Lower leg skin (tissue), 4 donors: ENCODE results near the gene SLC15A3. TPM values are rescaled to one million over a fixed set of nuclear protein-coding genes. Genes with fewer than 3 reads are reported as not detected.

Experiments used
- DNase-seq, 2 donors: peaks; one replicate each; pipeline ENCODE4 v3.0.0-alpha.2; 2019; ENCODE audit warnings: low spot score in 2 of 2
- H3K4me3 ChIP-seq: fragments of 200-600 bp; sonication (generic); 2 replicates; pipeline ENCODE4 v1.5.1; 2017; ENCODE audit warnings: mild to moderate bottlenecking, low read depth; ENCODE audit not compliant: poor library complexity, severe bottlenecking
- POLR2A ChIP-seq, 2 donors: fragments of 450-650 bp; IDR thresholded peaks; one replicate each; pipeline ENCODE4 v1.6.1; 2016 to 2017; ENCODE audit warnings: antibody characterized with exemption in 2 of 2, mild to moderate bottlenecking in 1 of 2, moderate library complexity in 1 of 2
- WGBS, 2 donors: methylation state at CpG; one replicate each; pipeline ENCODE4 v1.1.5; 2018; 5-methylcytosine and 5-hydroxymethylcytosine counted together
- intact Hi-C: fragments of 100-400 bp; cut with DNase I; formaldehyde crosslinking; loops from one replicate; pipeline ENCODE4 v1.15.0; 2023; ENCODE audit warnings: low total_unique reads
- total RNA-seq, 4 donors: library from RNA; depleted of rRNA; stranded (reverse); fragments of >200 nt; gene quantifications; one replicate each; pipeline ENCODE4 v1.1.0, GENCODE V29; 2016
- TF ChIP-seq, protein P1 (sequence below), 3 donors: fragments of 450-650 bp; IDR thresholded peaks; one replicate each; pipeline ENCODE4 v1.5.1; 2016; ENCODE audit warnings: antibody characterized with exemption in 3 of 3, mild to moderate bottlenecking in 3 of 3, moderate library complexity in 2 of 3

The SLC15A3 gene
- total RNA-seq, 4 donors from 2014 or later: 4.4 to 7.4 (median 5.4) TPM

- intact Hi-C loops: no loop called here
- WGBS, 2 donors: 85 to 90% methylated on average over 5 to 6 of the region's 6 CpGs
- DNase-seq: no peak
- TF ChIP-seq, protein P1, sequence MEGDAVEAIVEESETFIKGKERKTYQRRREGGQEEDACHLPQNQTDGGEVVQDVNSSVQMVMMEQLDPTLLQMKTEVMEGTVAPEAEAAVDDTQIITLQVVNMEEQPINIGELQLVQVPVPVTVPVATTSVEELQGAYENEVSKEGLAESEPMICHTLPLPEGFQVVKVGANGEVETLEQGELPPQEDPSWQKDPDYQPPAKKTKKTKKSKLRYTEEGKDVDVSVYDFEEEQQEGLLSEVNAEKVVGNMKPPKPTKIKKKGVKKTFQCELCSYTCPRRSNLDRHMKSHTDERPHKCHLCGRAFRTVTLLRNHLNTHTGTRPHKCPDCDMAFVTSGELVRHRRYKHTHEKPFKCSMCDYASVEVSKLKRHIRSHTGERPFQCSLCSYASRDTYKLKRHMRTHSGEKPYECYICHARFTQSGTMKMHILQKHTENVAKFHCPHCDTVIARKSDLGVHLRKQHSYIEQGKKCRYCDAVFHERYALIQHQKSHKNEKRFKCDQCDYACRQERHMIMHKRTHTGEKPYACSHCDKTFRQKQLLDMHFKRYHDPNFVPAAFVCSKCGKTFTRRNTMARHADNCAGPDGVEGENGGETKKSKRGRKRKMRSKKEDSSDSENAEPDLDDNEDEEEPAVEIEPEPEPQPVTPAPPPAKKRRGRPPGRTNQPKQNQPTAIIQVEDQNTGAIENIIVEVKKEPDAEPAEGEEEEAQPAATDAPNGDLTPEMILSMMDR (IDR thresholded peaks at IDR 0.05): no peak
- no peak for TF ChIP-seq POLR2A (IDR thresholded peaks at IDR 0.05)
- no peak overlapping the region for H3K4me3 ChIP-seq
Observed at GRCh38 chr11:60922906-60923305, 29.1 kb downstream of the SLC15A3 start.

DNA sequence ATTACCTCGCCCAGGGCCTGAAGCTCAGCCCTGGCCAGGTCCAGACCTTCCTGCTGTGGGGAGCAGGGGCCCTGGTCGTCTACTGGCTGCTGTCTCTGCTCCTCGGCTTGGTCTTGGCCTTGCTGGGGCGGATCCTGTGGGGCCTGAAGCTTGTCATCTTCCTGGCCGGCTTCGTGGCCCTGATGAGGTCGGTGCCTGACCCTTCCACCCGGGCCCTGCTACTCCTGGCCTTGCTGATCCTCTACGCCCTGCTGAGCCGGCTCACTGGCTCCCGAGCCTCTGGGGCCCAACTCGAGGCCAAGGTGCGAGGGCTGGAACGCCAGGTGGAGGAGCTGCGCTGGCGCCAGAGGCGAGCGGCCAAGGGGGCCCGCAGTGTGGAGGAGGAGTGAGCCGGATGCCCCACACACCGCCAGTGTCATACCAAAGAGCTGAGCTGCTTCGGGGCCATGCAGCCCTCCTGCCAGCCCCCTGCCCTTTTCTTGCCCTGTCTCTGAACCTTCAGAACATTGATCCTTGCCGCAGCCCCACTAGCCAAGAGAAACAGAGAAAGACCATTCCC lies 30.1 kb downstream of the SLC15A3 start:
- 87 to 92% methylated on average over 9 to 23 of the region's 23 CpGs for whole genome bisulfite sequencing, 2 donors
- no peak for DNase-seq
- no peak for TF ChIP-seq POLR2A (IDR thresholded peaks at IDR 0.05)
- TF ChIP-seq, protein P1 (IDR thresholded peaks at IDR 0.05): no peak
- intact Hi-C loops: no loop called here
- H3K4me3 ChIP-seq: no peak overlapping the region

- intact Hi-C loops: no loop called here
Observed at GRCh38 chr11:60921259-60921658, 30.7 kb downstream of the SLC15A3 start.

DNA sequence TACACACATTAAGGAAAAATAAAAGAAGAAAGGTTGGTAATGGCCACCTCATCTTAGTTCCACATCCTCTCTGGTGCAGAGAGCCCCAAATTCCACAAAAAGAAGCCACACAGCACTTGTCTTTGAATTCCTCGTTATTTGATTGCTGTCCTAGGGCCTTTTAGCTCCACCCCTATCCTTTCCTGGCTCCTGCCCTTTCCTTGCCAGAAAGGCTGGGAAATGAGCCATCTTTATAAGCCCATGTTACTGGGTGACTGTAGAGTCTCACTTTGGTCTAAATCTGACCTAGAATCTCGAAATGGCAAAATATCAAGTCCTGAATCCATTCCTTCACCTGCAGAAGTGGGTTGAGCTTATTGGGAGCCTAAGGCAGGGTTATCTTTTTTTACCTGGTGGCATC lies 32.0 kb downstream of the SLC15A3 start:
- no peak for DNase-seq
- TF ChIP-seq, protein P1 (IDR thresholded peaks at IDR 0.05): no peak
- no peak for TF ChIP-seq POLR2A (IDR thresholded peaks at IDR 0.05)
- 42 to 53% methylated on average over 2 of the region's 2 CpGs for WGBS, 2 donors
- H3K4me3 ChIP-seq: no peak overlapping the region
- intact Hi-C loops: no loop called here

More at GRCh38 chr11:60921259-60921658, 30.7 kb downstream of the SLC15A3 start:
- 95 to 96% methylated on average over 11 of the region's 11 CpGs for WGBS, 2 donors
- TF ChIP-seq, protein P1 (IDR thresholded peaks at IDR 0.05): no peak
- TF ChIP-seq POLR2A (IDR thresholded peaks at IDR 0.05): no peak
- H3K4me3 ChIP-seq: no peak overlapping the region
- no peak for DNase-seq

DNA sequence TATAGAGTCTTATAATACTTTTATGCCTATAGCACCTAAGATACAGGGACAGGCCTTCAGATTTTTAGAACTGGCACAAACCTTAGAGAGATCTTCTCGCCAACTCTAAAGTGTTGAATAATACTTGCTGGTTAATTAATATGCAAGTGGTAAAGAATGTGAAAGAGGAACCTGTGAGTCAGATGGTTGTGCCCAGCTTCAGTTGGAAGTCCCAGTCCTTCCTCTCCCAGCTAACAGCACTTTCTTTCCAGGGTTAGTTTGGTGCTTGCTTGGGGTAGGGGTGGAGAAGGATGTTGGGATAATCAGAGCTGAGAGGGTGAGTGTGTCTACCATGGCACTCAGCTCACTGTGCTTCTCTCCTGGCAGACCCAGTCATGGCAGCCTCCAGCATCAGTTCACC lies 32.7 kb downstream of the SLC15A3 start:
- intact Hi-C loops: no loop called here
- WGBS, 2 donors: 46 to 50% methylated on average over 1 of the region's 1 CpG
- no peak for DNase-seq
- TF ChIP-seq, protein P1 (IDR thresholded peaks at IDR 0.05): no peak
- TF ChIP-seq POLR2A (IDR thresholded peaks at IDR 0.05): no peak
- no peak overlapping the region for H3K4me3 ChIP-seq

DNA sequence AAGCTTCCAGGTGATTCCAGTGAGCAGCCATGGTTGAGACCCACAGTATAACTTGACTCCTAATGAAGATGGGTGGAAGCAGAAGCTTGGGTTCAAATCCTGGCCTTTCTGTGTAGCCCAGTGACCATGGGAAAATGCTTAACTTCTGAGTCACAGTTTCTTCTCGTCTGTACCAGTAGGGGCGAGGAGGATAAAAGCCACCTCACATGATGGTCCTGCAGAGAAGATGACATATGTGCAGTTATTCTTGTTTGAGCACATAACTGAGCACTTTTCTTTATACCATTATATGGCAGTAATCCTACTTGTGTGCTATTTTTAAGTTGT lies 33.1 kb downstream of the SLC15A3 start:
- H3K4me3 ChIP-seq: no peak overlapping the region
- WGBS, 2 donors: 43 to 45% methylated on average over 2 of the region's 2 CpGs
- peak in 1 of 2 donors; percentile 40 for DNase-seq
- TF ChIP-seq, protein P1 (IDR thresholded peaks at IDR 0.05): no peak
- no peak for TF ChIP-seq POLR2A (IDR thresholded peaks at IDR 0.05)
- intact Hi-C loops: no loop called here
